ENCODE measurements around the gene PSTK. TPM values are rescaled to one million over a fixed set of nuclear protein-coding genes. Genes with fewer than 3 reads are reported as not detected.

Gene PSTK
- total RNA-seq, 1 experiment from 2014 or later: 4.4 TPM

DNA sequence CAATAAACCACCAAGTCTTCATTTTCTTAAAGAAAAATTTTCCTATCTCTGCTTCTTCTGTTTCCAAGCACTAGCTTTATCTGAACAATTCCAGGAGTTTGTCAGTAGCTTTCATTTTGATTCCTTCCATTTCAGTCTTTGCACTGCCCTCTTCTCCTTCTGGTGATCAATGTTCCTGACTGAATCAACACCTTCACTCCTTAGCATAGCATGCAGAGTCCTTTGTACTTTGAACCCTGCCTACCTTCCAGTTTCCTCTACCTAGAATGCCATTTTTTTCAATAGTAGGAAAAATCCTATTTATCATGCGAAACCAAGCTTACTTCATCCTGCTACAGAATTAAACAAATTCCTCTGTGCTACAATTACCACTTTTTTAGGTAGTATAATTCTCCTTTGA lies 24.3 kb upstream of the PSTK start:
- Histone ChIP-seq H4K20me1 (ENCODE audit: insufficient read depth) (no peaks in the 10 kb centered on the region), H3K4me2 (ENCODE audit: low read length) (no peak overlapping the region), H3K27me3 (ENCODE audit: insufficient read depth, low read length) (no peaks in the 10 kb centered on the region), H2AFZ (ENCODE audit: low read depth, low read length, poor library complexity, severe bottlenecking) (no peak overlapping the region), H3K9ac (ENCODE audit: low read length) (no peak overlapping the region), H3K36me3 (ENCODE audit: control insufficient read depth in 1 of 2, insufficient read depth in 2 of 2, low read length in 2 of 2) (0 out of 4 replicates have a peak, but pooled peaks cover 0 to 2% of the 10 kb centered on the region in 2 experiments), H3K27ac (ENCODE audit: low read depth, low read length) (no peak overlapping the region), H3K79me2 (ENCODE audit: insufficient read depth, low read length) (0 out of 2 replicates have a peak, but pooled peaks cover 4% of the 10 kb centered on the region), H3K4me1 (ENCODE audit: control insufficient read depth in 1 of 2, insufficient read depth in 2 of 2, low read length in 2 of 2) (peaks cover 0 to 16% of the 10 kb centered on the region in 2 experiments; a peak in 2 of 4 replicates), H3K9me3 (ENCODE audit: control insufficient read depth in 1 of 2, insufficient read depth in 1 of 2, low read depth in 1 of 2, low read length in 2 of 2) (peaks cover 0 to 7% of the 10 kb centered on the region in 2 experiments; a peak in 1 of 4 replicates), H3K9me2 (ENCODE audit: insufficient read depth) (no peaks in the 10 kb centered on the region), H3K4me3 (replicated peaks in 1 of 2; ENCODE audit: low read depth in 1 of 2, low read length in 2 of 2) (no peak overlapping the region)
- intact Hi-C loops (cut with micrococcal nuclease): no loop called here
- ATAC-seq: no peak
- no peak for DNase-seq (ENCODE audit: low read depth, low spot score)
- ChIA-PET POLR2A (no interaction called here), CTCF (no interaction called here), RAD21 (ENCODE audit: low non-redundant PET in 1 of 2, low total read pairs in 2 of 2, uncharacterized antibody in 2 of 2, unreplicated experiment in 2 of 2) (no interaction called here)
- no TSS peak for BruUV-seq (replicated peaks)
- TF ChIP-seq, protein P1, sequence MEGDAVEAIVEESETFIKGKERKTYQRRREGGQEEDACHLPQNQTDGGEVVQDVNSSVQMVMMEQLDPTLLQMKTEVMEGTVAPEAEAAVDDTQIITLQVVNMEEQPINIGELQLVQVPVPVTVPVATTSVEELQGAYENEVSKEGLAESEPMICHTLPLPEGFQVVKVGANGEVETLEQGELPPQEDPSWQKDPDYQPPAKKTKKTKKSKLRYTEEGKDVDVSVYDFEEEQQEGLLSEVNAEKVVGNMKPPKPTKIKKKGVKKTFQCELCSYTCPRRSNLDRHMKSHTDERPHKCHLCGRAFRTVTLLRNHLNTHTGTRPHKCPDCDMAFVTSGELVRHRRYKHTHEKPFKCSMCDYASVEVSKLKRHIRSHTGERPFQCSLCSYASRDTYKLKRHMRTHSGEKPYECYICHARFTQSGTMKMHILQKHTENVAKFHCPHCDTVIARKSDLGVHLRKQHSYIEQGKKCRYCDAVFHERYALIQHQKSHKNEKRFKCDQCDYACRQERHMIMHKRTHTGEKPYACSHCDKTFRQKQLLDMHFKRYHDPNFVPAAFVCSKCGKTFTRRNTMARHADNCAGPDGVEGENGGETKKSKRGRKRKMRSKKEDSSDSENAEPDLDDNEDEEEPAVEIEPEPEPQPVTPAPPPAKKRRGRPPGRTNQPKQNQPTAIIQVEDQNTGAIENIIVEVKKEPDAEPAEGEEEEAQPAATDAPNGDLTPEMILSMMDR (IDR thresholded peaks at IDR 0.05 in 2 of 3, conservative IDR thresholded peaks at IDR 0.05 in 1 of 3; ENCODE audit: borderline replicate concordance in 1 of 3, insufficient read depth in 1 of 3, low read depth in 2 of 3, low read length in 2 of 3): no peak
- TF ChIP-seq, protein P2, sequence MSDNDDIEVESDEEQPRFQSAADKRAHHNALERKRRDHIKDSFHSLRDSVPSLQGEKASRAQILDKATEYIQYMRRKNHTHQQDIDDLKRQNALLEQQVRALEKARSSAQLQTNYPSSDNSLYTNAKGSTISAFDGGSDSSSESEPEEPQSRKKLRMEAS (IDR thresholded peaks at IDR 0.05): no peak
- no peak for TF ChIP-seq EZH2phosphoT487 (IDR thresholded peaks at IDR 0.05; ENCODE audit: borderline replicate concordance)
- no peak for TF ChIP-seq EGR1 (IDR thresholded peaks at IDR 0.05; ENCODE audit: low read depth)
- no peak for TF ChIP-seq JUND (IDR thresholded peaks at IDR 0.05)
- TF ChIP-seq ZNF274 (IDR thresholded peaks at IDR 0.05; ENCODE audit: low read depth, low read length): no peak
- TF ChIP-seq FOSL1 (IDR thresholded peaks at IDR 0.05; ENCODE audit: low read depth): no peak
- TF ChIP-seq, protein P3, sequence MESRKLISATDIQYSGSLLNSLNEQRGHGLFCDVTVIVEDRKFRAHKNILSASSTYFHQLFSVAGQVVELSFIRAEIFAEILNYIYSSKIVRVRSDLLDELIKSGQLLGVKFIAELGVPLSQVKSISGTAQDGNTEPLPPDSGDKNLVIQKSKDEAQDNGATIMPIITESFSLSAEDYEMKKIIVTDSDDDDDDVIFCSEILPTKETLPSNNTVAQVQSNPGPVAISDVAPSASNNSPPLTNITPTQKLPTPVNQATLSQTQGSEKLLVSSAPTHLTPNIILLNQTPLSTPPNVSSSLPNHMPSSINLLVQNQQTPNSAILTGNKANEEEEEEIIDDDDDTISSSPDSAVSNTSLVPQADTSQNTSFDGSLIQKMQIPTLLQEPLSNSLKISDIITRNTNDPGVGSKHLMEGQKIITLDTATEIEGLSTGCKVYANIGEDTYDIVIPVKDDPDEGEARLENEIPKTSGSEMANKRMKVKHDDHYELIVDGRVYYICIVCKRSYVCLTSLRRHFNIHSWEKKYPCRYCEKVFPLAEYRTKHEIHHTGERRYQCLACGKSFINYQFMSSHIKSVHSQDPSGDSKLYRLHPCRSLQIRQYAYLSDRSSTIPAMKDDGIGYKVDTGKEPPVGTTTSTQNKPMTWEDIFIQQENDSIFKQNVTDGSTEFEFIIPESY (IDR thresholded peaks at IDR 0.05; ENCODE audit: extremely low read depth, insufficient replicate concordance, low read length): no peak
- TF ChIP-seq ZFX (IDR thresholded peaks at IDR 0.05): no peak
